BJ (cell line): ENCODE data around the gene MCL1. TPM values are rescaled to one million over a fixed set of nuclear protein-coding genes. Genes with fewer than 3 reads are reported as not detected.
"Not testable (repeated sequence)": the region's sequence is repeated elsewhere in the genome, so short reads cannot be mapped to it uniquely, and the experiment has no call there.

ENCODE experiments used
- CTCF ChIA-PET: fragments of 350-600 bp; formaldehyde crosslinking; extraction: SDS; loops from one replicate; lab custom pipeline; 2021; ENCODE audit warnings: antibody characterized with exemption, inconsistent platforms; lab: Yijun Ruan, JAX
- POLR2A ChIA-PET: fragments of 300-600 bp; sonication (Branson Sonifier 250); formaldehyde crosslinking; extraction: SDS; loops from one replicate; lab custom pipeline; 2021; ENCODE audit warnings: antibody characterized with exemption; lab: Charles Lee
- DNase-seq: peaks from one replicate; pipeline ENCODE4 v3.0.0-alpha.2; 2011; ENCODE audit warnings: low read depth
- H3K27me3 ChIP-seq: 2 replicates; pipeline ENCODE4 v1.6.0; 2011; ENCODE audit warnings: low read length; ENCODE audit not compliant: control insufficient read depth, insufficient read depth
- H3K36me3 ChIP-seq: 2 replicates; pipeline ENCODE4 v1.5.1; 2011; ENCODE audit warnings: low read length; ENCODE audit not compliant: control insufficient read depth, insufficient read depth
- H3K4me3 ChIP-seq: 2 replicates; pipeline ENCODE4 v1.5.1; 2011; ENCODE audit warnings: low read depth, mild to moderate bottlenecking, control low read depth, low read length
- polyA plus RNA-seq: library from polyadenylated mRNA; depleted of rRNA; stranded (reverse); fragments of >200 nt; gene quantifications from 2 replicates; pipeline ENCODE4 v1.2.3, GENCODE V29; 2011
- TF ChIP-seq, protein P1 (sequence below): IDR thresholded peaks from 2 replicates; pipeline ENCODE4 v1.5.1; 2011; ENCODE audit warnings: low read depth, mild to moderate bottlenecking, control low read depth, inconsistent platforms, low read length, moderate library complexity; ENCODE audit not compliant: insufficient read depth

Gene MCL1
- polyA plus RNA-seq, 1 experiment, result 45.4 TPM

DNA sequence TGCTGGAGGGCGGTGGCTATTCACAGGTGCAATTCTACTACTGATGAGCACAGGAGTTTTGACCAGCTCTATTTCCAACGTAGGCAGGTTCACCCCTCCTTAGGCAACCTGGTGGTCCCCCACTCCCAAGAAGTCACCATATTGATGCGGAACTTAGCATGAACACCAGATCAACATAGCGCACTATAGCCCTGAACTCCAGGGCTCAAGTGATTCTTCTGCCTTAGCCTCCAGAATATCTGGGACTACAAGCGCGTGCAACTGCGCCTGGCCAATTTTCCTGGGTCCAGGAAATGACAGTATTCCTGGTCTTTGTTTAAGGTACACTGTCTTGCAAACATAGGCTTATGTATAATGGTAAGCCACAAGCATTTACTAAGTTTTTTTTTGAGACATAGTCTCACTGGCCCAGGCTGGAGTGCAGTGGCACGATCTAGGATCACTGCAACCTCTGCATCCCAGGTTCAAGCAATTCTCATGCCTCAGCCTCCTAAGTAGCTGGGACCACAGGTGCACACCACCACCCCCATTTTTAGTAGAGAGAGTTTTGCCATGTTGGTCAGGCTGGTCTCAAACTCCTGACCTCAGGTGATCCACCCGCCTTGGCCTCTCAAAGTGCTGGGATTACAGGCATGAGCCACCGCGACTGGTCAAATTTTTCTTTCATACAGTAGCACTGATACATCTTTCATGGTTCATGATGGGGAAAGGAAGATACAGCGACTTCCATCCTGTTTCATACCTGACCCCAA, 12.6 kb downstream of the MCL1 start:
- CTCF ChIA-PET, result interaction anchor here (9.9 kb wide), 1 partner anchor 54 kb away, joined by 121 read pairs; no protein-coding TSS in a partner anchor
- POLR2A ChIA-PET, result no interaction called here
- DNase-seq, result no peak
- TF ChIP-seq, protein P1, sequence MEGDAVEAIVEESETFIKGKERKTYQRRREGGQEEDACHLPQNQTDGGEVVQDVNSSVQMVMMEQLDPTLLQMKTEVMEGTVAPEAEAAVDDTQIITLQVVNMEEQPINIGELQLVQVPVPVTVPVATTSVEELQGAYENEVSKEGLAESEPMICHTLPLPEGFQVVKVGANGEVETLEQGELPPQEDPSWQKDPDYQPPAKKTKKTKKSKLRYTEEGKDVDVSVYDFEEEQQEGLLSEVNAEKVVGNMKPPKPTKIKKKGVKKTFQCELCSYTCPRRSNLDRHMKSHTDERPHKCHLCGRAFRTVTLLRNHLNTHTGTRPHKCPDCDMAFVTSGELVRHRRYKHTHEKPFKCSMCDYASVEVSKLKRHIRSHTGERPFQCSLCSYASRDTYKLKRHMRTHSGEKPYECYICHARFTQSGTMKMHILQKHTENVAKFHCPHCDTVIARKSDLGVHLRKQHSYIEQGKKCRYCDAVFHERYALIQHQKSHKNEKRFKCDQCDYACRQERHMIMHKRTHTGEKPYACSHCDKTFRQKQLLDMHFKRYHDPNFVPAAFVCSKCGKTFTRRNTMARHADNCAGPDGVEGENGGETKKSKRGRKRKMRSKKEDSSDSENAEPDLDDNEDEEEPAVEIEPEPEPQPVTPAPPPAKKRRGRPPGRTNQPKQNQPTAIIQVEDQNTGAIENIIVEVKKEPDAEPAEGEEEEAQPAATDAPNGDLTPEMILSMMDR, result no peak
- H3K36me3 ChIP-seq, result peaks cover 3% of the 10 kb centered on the region; the same call in 1 of the 2 replicates
- H3K4me3 ChIP-seq, result no peak overlapping the region
- H3K27me3 ChIP-seq, result no peaks in the 10 kb centered on the region

DNA sequence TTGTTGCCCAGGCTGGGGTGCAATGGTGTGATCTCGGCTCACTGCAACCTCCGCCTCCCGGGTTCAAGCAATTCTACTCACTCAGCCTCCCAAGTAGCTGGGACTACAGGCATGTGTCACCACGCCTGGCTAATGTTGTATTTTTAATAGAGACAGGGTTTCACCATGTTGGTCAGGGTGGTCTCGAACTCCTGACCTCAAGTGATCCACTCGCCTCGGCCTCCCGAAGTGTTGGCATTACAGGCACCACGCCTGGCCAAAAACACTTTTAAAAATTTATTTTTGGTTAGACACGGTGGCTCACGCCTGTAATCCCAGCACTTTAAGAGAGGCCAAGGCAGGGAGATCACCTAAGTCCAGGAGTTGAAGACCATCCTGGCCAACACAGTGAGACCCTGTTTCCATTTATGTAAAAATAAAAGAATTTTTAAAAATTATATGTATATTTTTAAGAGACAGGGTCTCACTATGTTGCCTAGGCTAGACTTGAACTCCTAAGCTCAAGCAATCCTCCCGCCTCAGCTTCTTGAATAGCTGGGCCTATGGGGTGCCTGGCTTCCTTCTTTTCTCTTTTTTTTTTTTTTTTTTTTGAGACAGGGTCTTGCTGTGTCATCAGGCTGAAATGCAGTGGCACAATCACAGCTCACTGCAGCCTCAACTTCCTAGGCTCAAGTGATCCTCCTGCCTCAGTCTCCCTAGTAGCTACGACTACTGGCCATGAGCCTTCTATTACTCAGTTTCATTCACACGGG, 14.0 kb downstream of the MCL1 start:
- POLR2A ChIA-PET, result interaction anchor here (3.9 kb wide), 1 partner anchor 14 kb away, joined by 22 read pairs; the partner anchor contains the start of gene MCL1
- CTCF ChIA-PET, result interaction anchor here (1.8 to 9.9 kb wide), 3 partner anchors 11 to 248 kb away, joined by 4 to 121 read pairs (median 9); no protein-coding TSS in a partner anchor
- not testable (repeated sequence) for H3K36me3 ChIP-seq, H3K27me3 ChIP-seq, DNase-seq, H3K4me3 ChIP-seq

DNA sequence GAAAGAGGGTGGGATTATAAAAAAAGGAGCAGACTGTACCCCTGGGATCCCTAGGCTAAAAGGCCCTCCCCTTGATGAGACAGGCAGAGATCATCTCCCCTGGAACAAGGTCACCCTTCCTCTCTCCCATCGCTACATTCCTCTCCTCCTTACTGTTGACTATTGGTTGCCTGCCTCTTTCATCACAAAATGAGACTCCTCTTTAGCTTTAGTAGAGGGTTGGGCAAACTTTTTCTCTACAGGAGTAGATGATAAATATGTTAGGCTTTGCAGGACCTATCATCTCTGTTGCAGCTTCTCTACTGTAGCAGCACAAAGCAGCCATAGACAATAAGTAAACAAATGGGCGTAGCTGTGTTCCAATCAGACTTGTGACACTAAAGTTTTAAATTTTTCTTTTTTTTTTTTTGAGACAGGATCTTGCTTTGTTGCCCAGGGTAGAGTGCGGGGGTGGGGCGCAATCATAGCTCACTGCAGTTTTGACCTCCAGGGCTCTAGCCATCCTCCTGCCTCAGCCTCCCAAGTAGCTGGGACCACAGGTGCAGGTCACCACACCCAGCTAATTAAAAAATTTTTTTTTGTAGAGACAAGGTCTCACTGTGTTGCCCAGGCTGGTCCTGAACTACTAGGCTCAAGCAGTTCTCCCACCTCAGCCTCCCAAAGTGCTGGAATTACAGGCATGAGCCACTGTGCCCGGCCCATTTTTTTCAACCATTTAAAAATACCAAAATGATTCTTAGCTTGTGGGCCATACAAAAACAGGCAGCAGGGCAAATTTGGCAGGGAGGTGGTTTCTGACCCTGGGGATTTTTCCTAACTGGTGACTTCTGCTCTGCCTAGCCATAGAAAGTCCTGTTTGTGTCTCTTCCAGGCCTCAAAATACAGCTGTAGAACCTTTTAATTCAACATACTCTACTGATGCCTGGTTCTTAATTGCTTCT, 15.1 kb downstream of the MCL1 start:
- ChIA-PET POLR2A (interaction anchor here (0.5 to 3.9 kb wide), 3 partner anchors 15 to 693 kb away, joined by 3 to 22 read pairs (median 7); partner anchors contain the start of genes GOLPH3L and MCL1), CTCF (interaction anchor here (1.3 to 9.9 kb wide), 5 partner anchors 12 to 249 kb away, joined by 3 to 121 read pairs (median 5); partner anchors contain the start of gene MCL1)
- Histone ChIP-seq H3K27me3 (no peaks in the 10 kb centered on the region), H3K36me3 (0 out of 2 replicates have a peak, but pooled peaks cover 1% of the 10 kb centered on the region), H3K4me3 (no peak overlapping the region)
- no peak for DNase-seq
- TF ChIP-seq, protein P1, result no peak

DNA sequence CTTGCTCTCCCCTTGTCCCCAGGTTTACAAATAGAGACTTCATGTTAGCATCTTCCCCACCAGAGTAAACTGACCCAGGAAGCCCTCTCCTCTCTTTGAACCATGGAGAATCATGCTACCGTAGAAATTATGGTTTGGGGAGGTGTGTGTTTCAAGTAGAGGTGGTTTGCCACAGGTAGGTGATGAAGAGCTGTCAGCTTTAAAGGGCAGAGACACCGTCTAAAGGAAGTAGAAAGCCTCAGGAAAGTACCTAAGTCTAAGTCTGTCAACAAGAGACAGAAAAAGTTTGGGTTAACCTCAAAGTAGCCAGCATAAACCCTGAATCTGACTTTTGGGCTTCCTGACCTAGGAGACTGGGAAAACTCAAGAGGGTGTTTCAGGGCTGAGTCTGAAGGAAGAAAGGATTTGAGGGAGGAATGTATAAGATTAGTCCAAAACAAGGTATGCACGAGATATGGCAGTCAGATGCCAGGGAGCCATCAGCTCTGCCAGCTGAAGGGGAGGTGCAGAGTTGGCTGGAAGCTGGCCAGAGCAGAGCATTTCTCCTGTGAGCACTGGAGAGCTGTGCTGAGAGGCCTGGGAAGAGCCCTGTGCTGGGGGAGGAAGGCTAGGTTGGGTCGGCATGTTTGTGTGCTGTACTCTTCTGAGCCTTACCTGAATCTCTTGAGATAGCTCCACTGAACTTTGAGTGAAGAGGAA, 15.9 kb downstream of the MCL1 start:
- H3K4me3 ChIP-seq, result no peak overlapping the region
- DNase-seq, result no peak
- TF ChIP-seq, protein P1, result no peak
- H3K27me3 ChIP-seq, result no peaks in the 10 kb centered on the region
- peaks cover 1% of the 10 kb centered on the region; the same call in 1 of the 2 replicates for H3K36me3 ChIP-seq
- ChIA-PET POLR2A (interaction anchor here (0.5 to 3.9 kb wide), 2 partner anchors 16 to 694 kb away, joined by 3 to 22 read pairs; partner anchors contain the start of gene MCL1), CTCF (interaction anchor here (1.3 to 9.9 kb wide), 5 partner anchors 13 to 249 kb away, joined by 3 to 121 read pairs (median 5); partner anchors contain the start of gene MCL1)
